HT-29 (cell line): ENCODE results near the gene KRTAP5-5. TPM values are rescaled to one million over a fixed set of nuclear protein-coding genes. Genes with fewer than 3 reads are reported as not detected.
"Not testable (repeated sequence)": the region's sequence is repeated elsewhere in the genome, so short reads cannot be mapped to it uniquely, and the experiment has no call there.

Experiments used
- DNase-seq: peaks from one replicate; pipeline ENCODE4 v3.0.0-alpha.2; 2015; ENCODE audit warnings: low spot score
- total RNA-seq: library from RNA; depleted of rRNA; stranded (reverse); fragments of >200 nt; shearing (Covaris generic); gene quantifications from 2 replicates; pipeline ENCODE4 v1.2.3, GENCODE V29; 2014

The KRTAP5-5 gene
- total RNA-seq, 1 experiment from 2014 or later, result not detected

GRCh38 chr11:1655168-1656060 lies 25.8 kb downstream of the KRTAP5-5 start:
- no peak for DNase-seq

GRCh38 chr11:1656061-1656441 lies 26.5 kb downstream of the KRTAP5-5 start:
- no peak for DNase-seq

- DNase-seq, result no peak
These were observed 27.1 kb downstream of the KRTAP5-5 start for GRCh38 chr11:1656670-1657069.

- DNase-seq, result no peak
These were observed 29.9 kb downstream of the KRTAP5-5 start for GRCh38 chr11:1659506-1659905.

GRCh38 chr11:1660111-1660867 lies 30.7 kb downstream of the KRTAP5-5 start:
- DNase-seq, result no peak

- not testable (repeated sequence) for DNase-seq
These were observed 32.1 kb downstream of the KRTAP5-5 start for GRCh38 chr11:1661454-1662269.

- not testable (repeated sequence) for DNase-seq
These were observed 33.2 kb downstream of the KRTAP5-5 start for GRCh38 chr11:1662699-1663283.

- DNase-seq, result no peak
These were observed 35.7 kb downstream of the KRTAP5-5 start for GRCh38 chr11:1665313-1665712.

- DNase-seq, result no peak
These were observed 37.7 kb downstream of the KRTAP5-5 start for GRCh38 chr11:1667121-1667850.

GRCh38 chr11:1667906-1668305 lies 38.3 kb downstream of the KRTAP5-5 start:
- no peak for DNase-seq

GRCh38 chr11:1668911-1669473 lies 39.4 kb downstream of the KRTAP5-5 start:
- no peak for DNase-seq

GRCh38 chr11:1669546-1670218 lies 40.1 kb downstream of the KRTAP5-5 start:
- DNase-seq, result no peak

GRCh38 chr11:1670457-1670856 lies 40.9 kb downstream of the KRTAP5-5 start:
- DNase-seq, result not testable (repeated sequence)

GRCh38 chr11:1670905-1671371 lies 41.4 kb downstream of the KRTAP5-5 start:
- no peak for DNase-seq

- DNase-seq, result no peak
These were observed 42.1 kb downstream of the KRTAP5-5 start for GRCh38 chr11:1671658-1672057.

GRCh38 chr11:1672613-1673350 lies 43.2 kb downstream of the KRTAP5-5 start:
- no peak for DNase-seq

- no peak for DNase-seq
These were observed 44.0 kb downstream of the KRTAP5-5 start for GRCh38 chr11:1673446-1674172.
